GM21723 (cell line): ENCODE data around the gene SRP14.

Experiments used
- ATAC-seq: cut with Tn5 transposase; IDR thresholded peaks from one replicate; pipeline ENCODE4 v1.9.1; 2021; ENCODE audit warnings: mild to moderate bottlenecking, moderate library complexity; ENCODE audit not compliant: unreplicated experiment

The SRP14 gene

GRCh38 chr15:40069178-40070165, 30.5 kb upstream of the SRP14 start:
- no peak for ATAC-seq

GRCh38 chr15:40067921-40068624, 29.1 kb upstream of the SRP14 start:
- no peak for ATAC-seq

- no peak for ATAC-seq
These were observed 27.6 kb upstream of the SRP14 start for GRCh38 chr15:40066589-40066988.

- ATAC-seq, result no peak
These were observed 26.2 kb upstream of the SRP14 start for GRCh38 chr15:40065166-40065565.

- peak; percentile 66 for ATAC-seq
These were observed 25.4 kb upstream of the SRP14 start for GRCh38 chr15:40064231-40064894.

- ATAC-seq, result no peak
These were observed 24.6 kb upstream of the SRP14 start for GRCh38 chr15:40063563-40064011.

- no peak for ATAC-seq
These were observed 24.0 kb upstream of the SRP14 start for GRCh38 chr15:40062816-40063562.

- ATAC-seq, result peak; percentile 58
These were observed 22.4 kb upstream of the SRP14 start for GRCh38 chr15:40061212-40061901.

GRCh38 chr15:40060236-40060961, 21.4 kb upstream of the SRP14 start:
- ATAC-seq, result no peak

GRCh38 chr15:40059821-40060220, 20.8 kb upstream of the SRP14 start:
- no peak for ATAC-seq

GRCh38 chr15:40058476-40059140, 19.6 kb upstream of the SRP14 start:
- ATAC-seq, result no peak

GRCh38 chr15:40055576-40056293, 16.8 kb upstream of the SRP14 start:
- no peak for ATAC-seq

GRCh38 chr15:40054855-40055575, 16.0 kb upstream of the SRP14 start:
- peak; percentile 83 for ATAC-seq

- ATAC-seq, result peak; percentile 51
These were observed 15.5 kb upstream of the SRP14 start for GRCh38 chr15:40054605-40054854.

- no peak for ATAC-seq
These were observed 15.0 kb upstream of the SRP14 start for GRCh38 chr15:40053831-40054604.

- no peak for ATAC-seq
These were observed 14.3 kb upstream of the SRP14 start for GRCh38 chr15:40053079-40053830.
